PC-3 (cell line): Measurements from ENCODE around the gene PXK. TPM values are rescaled to one million over a fixed set of nuclear protein-coding genes. Genes with fewer than 3 reads are reported as not detected.
A peak's percentile ranks its signal among the peaks of the same experiment; 100 is the strongest.

Experiments used
- ATAC-seq: fragments of 200-7000 bp; cut with Tn5 transposase; 2 replicates; pipeline ENCODE4 v1.9.1; 2020; ENCODE audit warnings: mild to moderate bottlenecking, moderate library complexity
- BruUV-seq: library from RNA; stranded (reverse); fragments of 400-500 nt; replicated peaks from 2 replicates; lab custom pipeline; 2021; lab: Mats Ljungman, UMichigan
- CTCF ChIA-PET: fragments of 300-600 bp; sonication (Branson Sonifier 250); formaldehyde crosslinking; loops from one replicate; lab custom pipeline; 2022; ENCODE audit warnings: antibody characterized with exemption; lab: Charles Lee
- POLR2A ChIA-PET: fragments of 300-600 bp; sonication (Branson Sonifier 250); formaldehyde crosslinking; loops from one replicate; lab custom pipeline; 2022; ENCODE audit warnings: antibody characterized with exemption; ENCODE audit not compliant: unreplicated experiment; lab: Charles Lee
- DNase-seq: peaks from one replicate; pipeline ENCODE4 v3.0.0-alpha.2; 2015
- H2AFZ ChIP-seq: fragments of 300-600 bp; sonication (generic); 2 replicates; pipeline ENCODE4 v1.6.0; 2016; ENCODE audit warnings: antibody characterized with exemption, low read length
- H3F3A ChIP-seq: fragments of 300-600 bp; sonication (generic); one replicate; pipeline ENCODE4 v1.6.0; 2017; ENCODE audit warnings: antibody characterized with exemption, low read length, control low read depth, mild to moderate bottlenecking; ENCODE audit not compliant: unreplicated experiment
- H3K27ac ChIP-seq: fragments of 300-600 bp; sonication (generic); 2 replicates; pipeline ENCODE4 v1.5.1; 2016; ENCODE audit warnings: mild to moderate bottlenecking, low read length
- H3K27me3 ChIP-seq: fragments of 300-600 bp; sonication (generic); 2 replicates; pipeline ENCODE4 v1.6.1; 2016; ENCODE audit warnings: low read length, mixed read lengths
- H3K36me3 ChIP-seq: fragments of 300-600 bp; sonication (generic); 2 replicates; pipeline ENCODE4 v1.6.1; 2016; ENCODE audit warnings: low read depth, mixed run types, low read length, mixed read lengths
- H3K4me1 ChIP-seq: fragments of 300-600 bp; sonication (generic); 2 replicates; pipeline ENCODE4 v1.5.1; 2016; ENCODE audit warnings: low read length; ENCODE audit not compliant: insufficient read depth
- H3K4me2 ChIP-seq: fragments of 300-600 bp; sonication (generic); 2 replicates; pipeline ENCODE4 v1.6.0; 2016; ENCODE audit warnings: low read length
- H3K4me3 ChIP-seq: fragments of 300-600 bp; sonication (generic); 2 replicates; pipeline ENCODE4 v1.5.1; 2016; ENCODE audit warnings: mild to moderate bottlenecking, low read length, mixed read lengths
- H3K79me2 ChIP-seq: fragments of 300-600 bp; sonication (generic); 2 replicates; pipeline ENCODE4 v1.6.1; 2017; ENCODE audit warnings: low read length, mixed read lengths
- H3K9ac ChIP-seq: fragments of 300-600 bp; sonication (generic); 2 replicates; pipeline ENCODE4 v1.6.0; 2016; ENCODE audit warnings: mild to moderate bottlenecking, low read length
- H3K9me2 ChIP-seq: fragments of 300-600 bp; sonication (generic); replicated peaks from 2 replicates; pipeline ENCODE4 v1.6.1; 2016; ENCODE audit warnings: mixed run types, low read length, mixed read lengths
- H3K9me3 ChIP-seq: fragments of 300-600 bp; sonication (generic); 2 replicates; pipeline ENCODE4 v1.6.1; 2016; ENCODE audit warnings: low read length, mixed read lengths
- H4K20me1 ChIP-seq: fragments of 300-600 bp; sonication (generic); 2 replicates; pipeline ENCODE4 v1.6.1; 2016; ENCODE audit warnings: low read length, mixed read lengths
- CTCF ChIP-seq: fragments of 300-600 bp; sonication (generic); conservative IDR thresholded peaks from 2 replicates; pipeline ENCODE4 v1.5.1; 2017; ENCODE audit warnings: antibody characterized with exemption, low read depth, mild to moderate bottlenecking, low read length
- EZH2 ChIP-seq: fragments of 300-600 bp; sonication (generic); IDR thresholded peaks from one replicate; pipeline ENCODE4 v1.6.1; 2017; ENCODE audit warnings: antibody characterized with exemption, mild to moderate bottlenecking, low read length; ENCODE audit not compliant: unreplicated experiment
- EZH2phosphoT487 ChIP-seq: fragments of 300-600 bp; sonication (generic); IDR thresholded peaks from 2 replicates; pipeline ENCODE4 v1.6.1; 2018; ENCODE audit warnings: mild to moderate bottlenecking, antibody characterized with exemption, low read length, borderline replicate concordance
- intact Hi-C: fragments of 100-400 bp; cut with micrococcal nuclease; formaldehyde crosslinking; loops from 2 replicates; pipeline ENCODE4 v1.9.0; 2023
- total RNA-seq: library from RNA; depleted of rRNA; stranded (reverse); fragments of >200 nt; gene quantifications from 2 replicates; pipeline ENCODE4 v1.2.3, GENCODE V29; 2014

The PXK gene
- total RNA-seq, 1 experiment from 2014 or later, result 14.5 TPM

- peak overlapping the region; percentile 77 for H2AFZ ChIP-seq
- CTCF ChIA-PET, result interaction anchor here (0.5 to 1.1 kb wide), 2 partner anchors 32 to 63 kb away, joined by 4 to 5 read pairs; no protein-coding TSS in a partner anchor
- H3K36me3 ChIP-seq, result no peaks in the 10 kb centered on the region
- H3K9ac ChIP-seq, result no peak overlapping the region
- H3K27me3 ChIP-seq, result no peaks in the 10 kb centered on the region
- no peak overlapping the region for H3K4me3 ChIP-seq
- no peaks in the 10 kb centered on the region for H3K9me3 ChIP-seq
- H3K27ac ChIP-seq, result no peak overlapping the region
- peaks cover 14% of the 10 kb centered on the region for H3K4me1 ChIP-seq
- TF ChIP-seq EZH2phosphoT487 (no peak), EZH2 (no peak), CTCF (no peak; the same call in 1 of the 2 replicates)
- no TSS peak for BruUV-seq
- no peaks in the 10 kb centered on the region for H3F3A ChIP-seq
- peak overlapping the region; percentile 71 for H3K4me2 ChIP-seq
- no peaks in the 10 kb centered on the region for H3K9me2 ChIP-seq
- no peaks in the 10 kb centered on the region for H4K20me1 ChIP-seq
- POLR2A ChIA-PET, result no interaction called here
- DNase-seq (no peak), ATAC-seq (no peak)
- intact Hi-C loops, result loop anchor here (1.0 kb wide), 2 partner anchors 27 to 68 kb away; no protein-coding TSS in a partner anchor
- no peaks in the 10 kb centered on the region for H3K79me2 ChIP-seq
These were observed 131.2 kb downstream of the PXK start for GRCh38 chr3:58463942-58464271.

- Histone ChIP-seq H3K79me2 (no peaks in the 10 kb centered on the region), H3K4me3 (no peak overlapping the region), H3F3A (no peaks in the 10 kb centered on the region), H3K9ac (no peak overlapping the region), H3K27me3 (no peaks in the 10 kb centered on the region), H3K9me2 (no peaks in the 10 kb centered on the region), H3K4me2 (no peak overlapping the region), H3K9me3 (no peaks in the 10 kb centered on the region), H4K20me1 (no peaks in the 10 kb centered on the region), H3K27ac (no peak overlapping the region), H3K36me3 (no peaks in the 10 kb centered on the region), H3K4me1 (peaks cover 17% of the 10 kb centered on the region), H2AFZ (no peak overlapping the region)
- ATAC-seq, result no peak
- ChIA-PET CTCF (no interaction called here), POLR2A (no interaction called here)
- peak; percentile 24 for DNase-seq
- TF ChIP-seq CTCF (no peak), EZH2phosphoT487 (no peak), EZH2 (no peak)
- no TSS peak for BruUV-seq
- intact Hi-C loops, result no loop called here
These were observed 132.2 kb downstream of the PXK start for GRCh38 chr3:58464866-58465265.

- Histone ChIP-seq H3K9me2 (no peaks in the 10 kb centered on the region), H3K9me3 (no peaks in the 10 kb centered on the region), H4K20me1 (no peaks in the 10 kb centered on the region), H2AFZ (no peak overlapping the region), H3K79me2 (no peaks in the 10 kb centered on the region), H3K9ac (no peak overlapping the region), H3K4me2 (no peak overlapping the region), H3K27ac (no peak overlapping the region), H3K4me3 (no peak overlapping the region), H3F3A (peaks cover 6% of the 10 kb centered on the region), H3K4me1 (peaks cover 37% of the 10 kb centered on the region), H3K36me3 (no peaks in the 10 kb centered on the region), H3K27me3 (no peaks in the 10 kb centered on the region)
- CTCF ChIA-PET, result no interaction called here
- BruUV-seq, result no TSS peak
- intact Hi-C loops, result no loop called here
- POLR2A ChIA-PET, result no interaction called here
- no peak for DNase-seq
- no peak for TF ChIP-seq CTCF
- no peak for TF ChIP-seq EZH2phosphoT487
- no peak for ATAC-seq
These were observed 134.3 kb downstream of the PXK start for GRCh38 chr3:58466899-58467563.
